Endodermal cell (in vitro differentiated cells): ENCODE results near the gene PKD1. TPM values are rescaled to one million over a fixed set of nuclear protein-coding genes. Genes with fewer than 3 reads are reported as not detected.

Source experiments
- DNase-seq: peaks from one replicate; pipeline ENCODE4 v3.0.0-alpha.2; 2017
- H3K27ac ChIP-seq: 2 replicates; pipeline ENCODE4 v1.5.1; 2013; ENCODE audit warnings: mild to moderate bottlenecking, low read depth, low read length, moderate library complexity
- H3K27me3 ChIP-seq: 2 replicates; pipeline ENCODE4 v1.6.1; 2013; ENCODE audit warnings: mild to moderate bottlenecking, low read length, moderate library complexity; ENCODE audit not compliant: insufficient read depth, control insufficient read depth, poor library complexity, severe bottlenecking
- H3K36me3 ChIP-seq: 2 replicates; pipeline ENCODE4 v1.7.0; 2013; ENCODE audit warnings: mild to moderate bottlenecking, low read length, moderate library complexity; ENCODE audit not compliant: control insufficient read depth, insufficient read depth
- H3K4me1 ChIP-seq: one replicate; pipeline ENCODE4 v1.7.0; 2013; ENCODE audit warnings: low read length; ENCODE audit not compliant: control insufficient read depth, insufficient read depth
- H3K4me3 ChIP-seq: 2 replicates; pipeline ENCODE4 v1.5.1; 2013; ENCODE audit warnings: mild to moderate bottlenecking, low read length, moderate library complexity
- H3K9ac ChIP-seq: 2 replicates; pipeline ENCODE4 v1.6.1; 2013; ENCODE audit warnings: mild to moderate bottlenecking, low read length, moderate library complexity; ENCODE audit not compliant: poor library complexity, severe bottlenecking; ENCODE audit errors: extremely low read depth
- H3K9me3 ChIP-seq: 2 replicates; pipeline ENCODE4 v1.6.1; 2013; ENCODE audit warnings: mild to moderate bottlenecking, low read length, moderate library complexity; ENCODE audit not compliant: control insufficient read depth
- H3K27ac Mint-ChIP-seq: 2 replicates; pipeline ENCODE4 v1.8.0; 2020; ENCODE audit warnings: mixed read lengths
- H3K27me3 Mint-ChIP-seq: 2 replicates; pipeline ENCODE4 v1.8.0; 2021; ENCODE audit warnings: mild to moderate bottlenecking, mixed read lengths; ENCODE audit not compliant: insufficient read depth
- H3K36me3 Mint-ChIP-seq: 2 replicates; pipeline ENCODE4 v1.8.0; 2020; ENCODE audit warnings: low read depth, mixed read lengths
- H3K4me1 Mint-ChIP-seq: 2 replicates; pipeline ENCODE4 v1.8.0; 2020; ENCODE audit warnings: mixed read lengths
- H3K4me3 Mint-ChIP-seq: 2 replicates; pipeline ENCODE4 v1.8.0; 2020; ENCODE audit warnings: mild to moderate bottlenecking, moderate library complexity, mixed read lengths
- H3K9me3 Mint-ChIP-seq: 2 replicates; pipeline ENCODE4 v1.8.0; 2020; ENCODE audit warnings: mild to moderate bottlenecking, mixed read lengths
- CTCF ChIP-seq: fragments of 200-600 bp; sonication (generic); conservative IDR thresholded peaks from 2 replicates; pipeline ENCODE4 v1.5.0; 2021; ENCODE audit warnings: antibody characterized with exemption, mild to moderate bottlenecking
- WGBS, 2 experiments: methylation state at CpG; one replicate each; pipeline versions ENCODE4 v1.1.5 to v1.1.7; 2013; ENCODE audit warnings: missing lambda C conversion rate in 2 of 2, mixed read lengths in 1 of 2; ENCODE audit not compliant: insufficient coverage in 1 of 2, insufficient read length in 1 of 2; 5-methylcytosine and 5-hydroxymethylcytosine counted together
- total RNA-seq, 2 donors: library from RNA; stranded (reverse); fragmentation: NEBNext Ultra II Directional in 1 of 2; extraction: Animal tissue kit (Norgen Biotek cat#: 25700) in 1 of 2; gene quantifications; 2 replicates in 1 of 2; 3 replicates in 1 of 2; pipeline ENCODE4 v1.2.1, GENCODE V29; 2021

Gene PKD1
- total RNA-seq, 2 donors from 2014 or later: 104 to 110 TPM

GRCh38 chr16:2183671-2184070 lies 48.0 kb upstream of the PKD1 start:
- H3K9me3 Mint-ChIP-seq: no peaks in the 10 kb centered on the region
- H3K4me1 Mint-ChIP-seq: no peaks in the 10 kb centered on the region
- H3K27me3 Mint-ChIP-seq: no peaks in the 10 kb centered on the region
- H3K27ac Mint-ChIP-seq: no peak overlapping the region
- TF ChIP-seq CTCF: no peak
- no peaks in the 10 kb centered on the region for H3K9me3 ChIP-seq
- no peaks in the 10 kb centered on the region for H3K27me3 ChIP-seq
- H3K36me3 Mint-ChIP-seq: no peaks in the 10 kb centered on the region
- H3K9ac ChIP-seq: no peak overlapping the region
- no peak for DNase-seq
- 95 to 98% methylated on average over 28 to 30 of the region's 30 CpGs for WGBS, 2 experiments
- H3K27ac ChIP-seq: no peak overlapping the region
- H3K4me1 ChIP-seq: no peaks in the 10 kb centered on the region
- no peak overlapping the region for H3K4me3 Mint-ChIP-seq
- no peak overlapping the region for H3K4me3 ChIP-seq
- no peaks in the 10 kb centered on the region for H3K36me3 ChIP-seq

GRCh38 chr16:2181952-2182351 lies 46.3 kb upstream of the PKD1 start:
- H3K9ac ChIP-seq: no peak overlapping the region
- no peaks in the 10 kb centered on the region for H3K27me3 Mint-ChIP-seq
- 96 to 98% methylated on average over 14 to 20 of the region's 20 CpGs for WGBS, 2 experiments
- no peak for DNase-seq
- H3K4me1 ChIP-seq: no peaks in the 10 kb centered on the region
- no peaks in the 10 kb centered on the region for H3K4me1 Mint-ChIP-seq
- H3K36me3 ChIP-seq: no peaks in the 10 kb centered on the region
- H3K36me3 Mint-ChIP-seq: peaks cover 6% of the 10 kb centered on the region
- H3K27ac Mint-ChIP-seq: no peak overlapping the region
- no peak overlapping the region for H3K4me3 ChIP-seq
- no peaks in the 10 kb centered on the region for H3K27me3 ChIP-seq
- no peak overlapping the region for H3K27ac ChIP-seq
- H3K9me3 Mint-ChIP-seq: no peaks in the 10 kb centered on the region
- H3K9me3 ChIP-seq: no peaks in the 10 kb centered on the region
- no peak for TF ChIP-seq CTCF
- H3K4me3 Mint-ChIP-seq: no peak overlapping the region

GRCh38 chr16:2180962-2181923 lies 45.5 kb upstream of the PKD1 start:
- Mint-ChIP-seq H3K4me3 (no peak overlapping the region), H3K9me3 (no peaks in the 10 kb centered on the region), H3K27me3 (no peaks in the 10 kb centered on the region), H3K4me1 (no peaks in the 10 kb centered on the region), H3K36me3 (peaks cover 8% of the 10 kb centered on the region), H3K27ac (no peak overlapping the region)
- no peak for TF ChIP-seq CTCF
- Histone ChIP-seq H3K4me1 (no peaks in the 10 kb centered on the region), H3K9me3 (no peaks in the 10 kb centered on the region), H3K9ac (no peak overlapping the region), H3K27ac (no peak overlapping the region), H3K36me3 (no peaks in the 10 kb centered on the region), H3K27me3 (no peaks in the 10 kb centered on the region), H3K4me3 (no peak overlapping the region)
- WGBS, 2 experiments: 93 to 94% methylated on average over 29 to 46 of the region's 46 CpGs
- peak; percentile 68 for DNase-seq
